ENCODE data around the gene NRXN3.

NRXN3 gene

GRCh38 chr14:79271122-79271521, 1100.9 kb downstream of the NRXN3 start:
- no peak for DNase-seq

- DNase-seq: no peak
These were observed 1104.6 kb downstream of the NRXN3 start for GRCh38 chr14:79274641-79275291.

- no peak for DNase-seq
These were observed 1105.1 kb downstream of the NRXN3 start for GRCh38 chr14:79275292-79275655.

DNA sequence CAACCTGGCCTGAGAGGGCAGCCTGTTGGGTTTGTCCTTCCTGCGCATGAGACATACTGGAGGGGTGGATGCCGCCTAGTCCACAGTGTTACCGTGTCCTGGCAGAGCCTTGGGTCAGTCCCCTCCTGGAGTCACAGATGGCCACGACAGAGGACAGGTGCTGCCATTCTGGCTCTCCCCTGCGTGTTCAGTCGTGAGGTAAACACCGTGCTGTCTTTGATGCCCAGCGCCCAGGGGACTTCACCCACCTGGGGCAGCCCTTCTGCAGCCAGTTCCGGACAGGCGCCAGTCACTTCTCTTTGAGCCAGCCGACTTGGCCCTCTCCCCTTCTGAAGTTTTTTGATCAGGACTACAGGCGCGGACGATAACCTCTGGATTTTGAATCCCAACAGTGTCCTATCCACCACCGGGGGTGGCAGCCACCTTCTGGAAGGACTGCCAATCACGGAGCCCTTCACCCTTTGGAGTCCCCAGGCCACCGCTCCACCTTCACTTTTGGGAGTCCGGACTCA, 1108.2 kb downstream of the NRXN3 start:
- no peak for DNase-seq

GRCh38 chr14:79278798-79279644, 1108.8 kb downstream of the NRXN3 start:
- DNase-seq: peak; percentile 82

- no peak for DNase-seq
These were observed 1109.7 kb downstream of the NRXN3 start for GRCh38 chr14:79279645-79280597.

GRCh38 chr14:79281244-79282152, 1111.3 kb downstream of the NRXN3 start:
- DNase-seq: no peak

DNA sequence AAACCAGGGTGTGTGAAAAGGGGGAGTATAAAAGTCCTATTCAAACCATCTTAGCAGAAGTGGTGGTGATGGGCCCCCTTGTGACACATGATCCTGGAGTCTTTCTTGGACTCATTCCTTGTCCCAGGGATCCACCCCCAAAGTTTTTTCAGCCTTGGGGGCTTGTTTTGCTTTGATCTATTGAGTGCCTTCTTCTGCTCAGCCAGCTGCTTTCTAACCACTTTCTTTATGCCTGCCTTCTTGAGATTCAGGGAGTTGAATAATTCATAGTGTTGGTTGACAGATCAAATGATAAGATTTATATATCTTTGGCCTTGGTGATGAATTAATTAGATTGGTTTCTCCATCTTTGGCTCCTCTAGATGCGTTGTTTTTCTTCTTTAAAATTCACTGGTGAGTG, 1114.4 kb downstream of the NRXN3 start:
- no peak for DNase-seq

DNA sequence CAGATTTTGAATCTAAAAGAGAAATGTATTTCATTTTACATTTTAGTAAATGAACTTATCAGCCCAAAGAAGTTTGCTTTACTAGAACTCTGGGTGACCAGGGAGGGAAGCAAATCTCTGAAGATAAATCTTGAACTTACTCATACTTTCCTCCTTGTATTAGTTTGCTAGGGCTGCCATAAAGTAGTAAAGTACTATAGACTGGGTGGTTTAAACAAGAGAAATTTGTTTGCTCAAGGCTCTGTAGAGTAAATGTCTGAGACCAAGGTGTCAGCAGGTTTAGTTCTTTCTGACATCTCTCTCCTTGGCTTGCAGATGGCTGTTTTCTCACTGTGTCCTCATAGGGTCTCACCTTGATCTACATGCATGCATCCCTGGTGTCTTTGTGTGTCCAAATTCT, 1115.1 kb downstream of the NRXN3 start:
- DNase-seq: no peak

DNA sequence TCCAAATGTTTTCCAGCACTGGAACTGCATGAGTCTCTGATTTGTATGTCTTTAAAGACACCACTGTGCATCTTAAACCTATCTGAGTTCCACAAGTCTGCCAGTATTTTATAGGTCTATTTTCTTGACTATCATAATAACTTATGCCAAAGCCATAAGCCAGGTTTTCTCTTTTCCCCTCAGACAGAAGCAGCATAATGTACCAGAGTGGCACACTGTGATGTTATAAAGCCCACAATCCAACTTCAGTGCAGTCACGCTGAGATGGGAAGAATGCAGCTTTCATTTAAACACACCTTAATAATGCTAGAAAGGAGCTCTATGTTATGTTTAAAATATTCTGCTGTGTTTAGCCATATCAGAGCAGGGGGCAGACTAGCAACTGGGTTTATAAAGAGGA, 1117.8 kb downstream of the NRXN3 start:
- no peak for DNase-seq

DNA sequence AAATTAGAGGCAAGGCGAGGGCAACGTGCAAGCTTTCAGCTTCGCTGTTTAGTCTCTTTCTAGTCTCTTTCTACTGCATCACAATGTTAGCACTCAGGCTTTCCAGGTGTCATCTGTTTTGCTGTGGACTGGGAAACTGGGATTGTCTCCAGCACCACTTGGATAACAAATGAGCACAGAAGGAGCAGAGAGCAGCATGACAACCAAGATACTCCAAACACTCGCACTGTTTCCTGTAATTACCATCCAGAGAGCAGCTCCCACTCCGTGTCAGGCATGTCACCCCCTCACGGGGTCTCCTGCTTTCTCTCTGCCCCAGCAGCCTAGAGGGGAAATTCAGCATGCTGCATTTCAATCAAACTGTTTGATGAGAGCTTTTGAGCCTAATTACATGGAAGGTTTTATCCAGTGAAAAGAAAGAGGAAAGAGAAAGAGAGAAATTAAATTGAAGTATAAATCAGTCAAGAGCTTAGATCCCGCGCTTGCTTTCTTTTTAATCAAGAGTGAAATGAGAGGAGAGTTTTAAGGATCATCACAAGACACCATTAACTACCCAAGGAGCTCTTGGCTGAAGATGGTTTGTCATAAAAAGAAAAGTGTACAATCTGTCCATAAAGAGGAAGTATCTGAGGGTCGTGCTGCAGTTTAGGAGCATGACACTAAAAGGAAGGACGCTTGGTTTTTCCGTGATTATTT, 1123.5 kb downstream of the NRXN3 start:
- no peak for DNase-seq

- DNase-seq: peak; percentile 32
These were observed 1124.3 kb downstream of the NRXN3 start for GRCh38 chr14:79294499-79294898.

- DNase-seq: no peak
These were observed 1125.2 kb downstream of the NRXN3 start for GRCh38 chr14:79295385-79295784.

GRCh38 chr14:79298373-79298772, 1128.2 kb downstream of the NRXN3 start:
- no peak for DNase-seq

GRCh38 chr14:79299162-79299561, 1129.0 kb downstream of the NRXN3 start:
- no peak for DNase-seq

GRCh38 chr14:79304279-79304678, 1134.1 kb downstream of the NRXN3 start:
- no peak for DNase-seq

- DNase-seq: no peak
These were observed 1136.4 kb downstream of the NRXN3 start for GRCh38 chr14:79306546-79306945.

DNA sequence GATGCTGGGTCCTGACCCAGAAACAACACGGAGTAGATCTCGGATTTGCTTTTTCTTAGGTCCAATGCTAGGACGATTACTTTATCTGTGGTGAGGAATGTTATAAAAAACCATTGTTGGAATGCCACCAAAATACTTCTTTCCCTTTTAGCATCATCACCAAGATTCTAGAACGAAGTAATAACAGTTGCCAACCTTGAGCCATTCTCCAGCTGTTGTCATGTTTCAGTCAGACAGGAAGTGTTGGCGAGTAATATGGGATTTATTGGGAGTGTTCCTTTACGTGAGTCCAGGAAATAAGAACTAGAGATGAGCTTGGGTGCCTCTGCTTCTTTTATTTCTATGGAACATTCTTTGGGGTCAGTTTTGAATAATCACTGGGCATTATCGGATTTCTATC, 1148.2 kb downstream of the NRXN3 start:
- no peak for DNase-seq

GRCh38 chr14:79320561-79320960, 1150.4 kb downstream of the NRXN3 start:
- DNase-seq: no peak

GRCh38 chr14:79321070-79321469, 1150.9 kb downstream of the NRXN3 start:
- DNase-seq: no peak

- DNase-seq: no peak
These were observed 1154.9 kb downstream of the NRXN3 start for GRCh38 chr14:79325071-79325470.

Data from fibroblast of skin of right biceps (primary cell).